SH-SY5Y (cell line): Measurements from ENCODE around the gene SECTM1.

Source experiments
- GATA2 ChIP-seq: IDR thresholded peaks from 2 replicates; pipeline ENCODE4 v1.6.1; 2011; ENCODE audit warnings: mild to moderate bottlenecking, low read depth, low read length
- GATA3 ChIP-seq: IDR thresholded peaks from 2 replicates; pipeline ENCODE4 v1.6.1; 2011; ENCODE audit warnings: low read depth, mild to moderate bottlenecking, low read length, moderate library complexity

Gene SECTM1

GRCh38 chr17:82281502-82282238 is 51.9 kb downstream of the SECTM1 start:
- TF ChIP-seq GATA2, result no peak
- no peak for TF ChIP-seq GATA3

GRCh38 chr17:82281076-82281475 is 52.5 kb downstream of the SECTM1 start:
- no peak for TF ChIP-seq GATA3
- TF ChIP-seq GATA2, result no peak

GRCh38 chr17:82280537-82280936 is 53.0 kb downstream of the SECTM1 start:
- TF ChIP-seq GATA3 (no peak), GATA2 (no peak)

DNA sequence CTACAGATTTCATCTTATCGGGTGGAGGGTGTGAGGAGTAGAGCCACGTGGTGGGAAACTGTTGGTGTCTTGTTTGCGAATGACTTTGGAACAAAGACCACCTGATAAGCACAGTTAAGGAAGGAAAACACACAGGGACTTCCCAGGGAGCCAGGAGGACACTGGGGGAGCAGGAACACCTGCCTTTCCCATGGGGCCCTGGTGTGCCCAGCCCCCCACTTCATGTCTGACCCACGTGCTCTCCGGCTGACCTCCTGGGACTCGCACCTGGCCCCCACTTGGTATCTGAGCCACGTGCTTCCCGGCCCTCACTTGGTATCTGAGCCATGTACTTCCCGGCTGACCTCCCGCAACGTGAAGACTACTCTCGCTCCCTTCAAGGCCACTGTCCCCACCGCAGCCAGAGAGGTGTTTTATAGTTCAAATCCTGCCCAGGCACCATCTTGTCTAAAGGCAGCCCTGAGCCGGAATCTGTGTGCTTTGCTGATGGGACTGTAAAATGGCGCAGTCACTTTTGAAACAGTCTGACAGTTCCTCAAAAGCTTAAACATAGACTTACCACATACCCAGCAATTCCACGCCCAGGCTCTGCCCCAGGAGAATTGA is 54.7 kb downstream of the SECTM1 start:
- TF ChIP-seq GATA3 (no peak), GATA2 (no peak)

DNA sequence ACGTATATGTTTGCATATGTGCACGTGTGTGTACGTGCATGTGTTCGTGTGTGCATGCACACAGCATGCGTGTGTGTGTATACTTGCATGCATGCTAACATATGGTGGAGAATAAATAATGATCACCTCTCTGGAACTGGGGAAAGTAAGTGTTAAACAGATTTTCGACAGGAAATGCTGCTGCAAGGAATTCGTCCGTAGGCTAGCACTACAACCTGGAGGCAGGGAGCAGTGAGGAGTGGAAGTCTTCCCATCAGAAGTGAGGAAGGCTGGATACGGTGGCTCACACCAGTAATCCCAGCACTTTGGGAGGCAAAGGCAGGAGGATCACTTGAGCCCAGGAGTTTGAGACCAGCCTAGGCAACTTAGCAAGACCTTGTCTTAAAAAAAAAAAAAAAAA is 55.3 kb downstream of the SECTM1 start:
- TF ChIP-seq GATA3 (no peak), GATA2 (no peak)

DNA sequence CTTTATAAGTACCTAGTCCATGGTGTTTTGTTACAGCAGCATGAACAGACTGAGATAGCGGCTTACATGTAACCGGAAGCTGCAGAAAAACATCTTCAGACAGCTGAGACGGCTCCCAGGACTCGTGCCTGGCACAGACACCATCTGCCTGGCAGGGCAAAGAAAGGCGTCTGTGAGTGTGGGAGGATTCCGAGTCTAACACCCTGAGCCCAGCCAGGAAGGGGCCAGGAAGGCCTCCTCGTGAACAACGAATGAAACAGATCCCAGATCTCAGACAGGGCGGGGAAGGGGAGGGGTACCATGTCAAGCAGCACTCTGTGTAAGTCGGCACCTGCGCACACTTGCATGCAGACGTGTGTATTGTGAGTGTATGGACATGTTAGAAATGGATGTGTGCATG is 55.7 kb downstream of the SECTM1 start:
- TF ChIP-seq GATA2 (no peak), GATA3 (no peak)

DNA sequence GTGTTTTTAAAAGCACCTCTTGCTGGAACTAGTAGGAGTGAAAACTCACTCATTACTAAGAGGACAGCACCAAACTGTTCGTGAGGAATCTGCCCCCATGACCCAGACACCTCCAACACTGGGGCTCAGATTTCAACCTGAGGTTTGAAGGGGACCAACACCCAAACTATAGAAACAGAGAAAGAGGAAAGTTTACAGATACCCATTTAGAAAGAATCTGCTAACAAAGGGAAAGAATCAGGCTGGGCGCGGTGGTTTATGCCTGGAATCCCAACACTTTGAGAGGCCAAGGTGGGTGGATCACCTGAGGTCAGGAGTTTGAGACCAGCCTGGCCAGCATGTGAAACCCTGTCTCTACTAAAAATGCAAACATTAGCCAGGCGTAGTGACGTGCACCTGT is 56.6 kb downstream of the SECTM1 start:
- TF ChIP-seq GATA2 (no peak), GATA3 (no peak)

DNA sequence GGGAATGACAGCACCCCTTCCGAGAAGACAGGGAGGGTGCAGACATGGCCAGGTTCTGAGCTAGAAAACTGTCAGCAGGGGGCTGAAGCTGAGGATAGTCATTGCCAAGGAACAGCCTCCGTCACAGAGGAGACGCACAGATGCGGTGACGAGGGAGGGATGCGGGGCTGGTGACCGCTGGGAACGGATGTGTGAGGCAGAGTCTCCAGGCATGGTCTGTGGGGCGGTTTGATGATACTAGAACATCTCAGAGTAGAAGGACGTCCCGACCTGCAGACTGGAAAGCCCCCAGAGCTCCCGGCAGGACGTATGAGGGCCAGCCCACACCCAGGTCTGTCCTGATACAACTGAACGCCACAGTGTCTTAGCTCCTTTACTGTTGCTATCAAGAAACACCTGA is 58.2 kb downstream of the SECTM1 start:
- TF ChIP-seq GATA2, result no peak
- no peak for TF ChIP-seq GATA3

DNA sequence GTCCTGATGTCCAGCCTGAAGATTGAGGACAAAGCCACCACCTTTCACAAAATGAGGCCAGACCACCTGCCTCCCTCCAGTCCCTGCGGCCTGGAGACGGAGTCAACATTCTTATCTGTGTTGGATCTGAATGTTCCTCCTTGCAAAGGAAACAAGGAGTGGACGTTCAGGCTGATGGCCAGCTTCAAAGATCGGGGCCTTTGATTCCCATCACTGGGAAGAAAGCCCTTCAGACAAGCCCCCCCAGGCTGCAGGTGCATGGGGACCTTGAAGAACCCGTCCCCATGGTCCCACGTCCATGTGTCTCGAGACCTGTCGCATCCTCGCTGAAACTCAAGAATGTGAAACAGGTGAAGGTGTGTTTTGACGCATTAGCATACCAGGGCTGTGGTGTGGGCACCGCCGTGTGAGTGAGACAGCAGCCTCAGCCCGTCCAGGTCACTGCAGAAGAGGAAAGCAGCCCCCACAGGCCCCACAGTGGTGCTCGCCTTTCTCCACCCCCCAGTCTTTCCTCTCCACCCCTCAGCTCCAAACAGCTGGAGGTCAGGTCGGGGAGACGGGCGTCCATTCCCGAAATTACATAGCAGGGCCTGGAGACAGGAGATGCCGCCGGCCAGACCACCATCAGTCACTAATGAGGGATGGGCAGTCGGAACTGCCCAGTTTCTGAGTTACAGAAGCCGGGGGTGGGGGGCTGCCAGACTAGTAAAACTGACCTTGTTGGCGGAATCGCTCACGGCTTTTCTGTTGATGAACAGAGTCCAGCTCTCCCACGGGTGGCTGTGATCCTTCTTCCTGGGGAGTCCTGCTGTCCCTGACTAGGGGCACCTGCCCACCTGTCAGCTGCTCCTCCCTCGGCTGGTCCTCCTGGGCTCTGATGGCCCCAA is 59.2 kb downstream of the SECTM1 start:
- TF ChIP-seq GATA3, result no peak
- TF ChIP-seq GATA2, result no peak

GRCh38 chr17:82273327-82274133 is 60.0 kb downstream of the SECTM1 start, which contains the start of gene CSNK1D:
TSS of gene CSNK1D (minus strand) at chr17:82273700. CDS start at chr17:82273381, 319 bp downstream.
- no peak for TF ChIP-seq GATA3
- no peak for TF ChIP-seq GATA2

DNA sequence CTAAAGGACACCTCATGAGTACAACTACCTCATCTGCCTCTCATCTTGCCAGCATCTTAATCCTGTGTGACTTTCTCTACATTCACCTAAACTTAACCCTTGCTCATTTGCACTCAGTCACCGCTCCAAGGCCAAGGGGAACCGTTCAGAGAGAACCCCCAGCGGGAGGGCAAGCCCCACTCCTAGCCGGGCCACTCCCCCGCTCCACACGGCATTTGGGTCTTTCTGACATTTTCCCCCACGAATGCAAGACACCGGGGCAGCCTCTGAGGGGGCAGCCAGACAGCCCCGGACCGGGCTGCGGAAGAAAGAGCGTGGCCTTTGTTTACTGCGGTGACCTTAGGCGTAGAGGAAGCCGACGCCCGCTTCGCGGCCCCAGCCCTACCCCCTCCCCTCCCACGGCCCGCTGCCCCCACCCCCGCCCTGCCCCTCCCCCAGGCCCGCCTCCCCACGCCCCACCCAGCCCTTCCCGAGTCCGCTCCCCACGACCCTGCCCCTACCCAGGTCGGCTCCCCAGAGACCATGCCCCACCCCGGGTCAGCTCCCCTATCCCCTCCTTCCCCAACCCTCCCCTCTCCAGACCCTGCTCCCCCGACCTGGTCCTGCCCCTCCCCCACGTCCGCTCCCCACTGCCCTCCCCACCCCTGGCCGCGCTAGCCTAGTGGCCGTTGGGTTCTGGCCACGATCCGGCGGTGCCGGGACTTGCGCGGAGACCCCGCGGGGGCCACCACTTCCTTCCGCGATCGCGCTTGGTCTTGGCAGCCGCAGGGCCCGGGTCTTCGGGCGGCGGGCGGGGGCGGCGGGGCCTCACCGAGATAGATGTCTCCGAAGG is 60.9 kb downstream of the SECTM1 start:
- TF ChIP-seq GATA3, result no peak
- no peak for TF ChIP-seq GATA2

GRCh38 chr17:82271401-82271800 is 62.2 kb downstream of the SECTM1 start:
- no peak for TF ChIP-seq GATA2
- no peak for TF ChIP-seq GATA3
